ENCODE measurements around the gene HBM.

DNA sequence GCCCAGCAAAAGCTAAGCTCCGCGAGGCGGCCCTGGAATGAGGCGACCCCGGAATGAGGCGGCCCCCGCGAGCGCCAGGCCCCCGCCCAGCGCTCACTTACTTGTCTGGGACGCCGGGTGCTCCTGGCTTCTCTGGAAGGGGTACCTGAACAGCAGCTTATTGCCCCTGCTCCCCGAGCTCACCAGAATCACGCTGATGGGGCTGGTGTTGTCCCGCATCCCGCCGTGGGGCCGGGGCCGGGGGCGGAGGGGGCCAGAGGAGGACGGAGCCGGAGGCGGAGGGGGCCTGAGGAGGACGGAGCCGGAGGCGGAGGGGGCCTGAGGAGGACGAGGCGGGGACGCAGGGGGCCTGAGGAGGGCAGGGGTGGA, 27.7 kb upstream of the HBM start:
- TF ChIP-seq TAF1 (IDR thresholded peaks at IDR 0.05; ENCODE audit: borderline replicate concordance, insufficient read depth, low read length): no peak
- TF ChIP-seq, protein P1, sequence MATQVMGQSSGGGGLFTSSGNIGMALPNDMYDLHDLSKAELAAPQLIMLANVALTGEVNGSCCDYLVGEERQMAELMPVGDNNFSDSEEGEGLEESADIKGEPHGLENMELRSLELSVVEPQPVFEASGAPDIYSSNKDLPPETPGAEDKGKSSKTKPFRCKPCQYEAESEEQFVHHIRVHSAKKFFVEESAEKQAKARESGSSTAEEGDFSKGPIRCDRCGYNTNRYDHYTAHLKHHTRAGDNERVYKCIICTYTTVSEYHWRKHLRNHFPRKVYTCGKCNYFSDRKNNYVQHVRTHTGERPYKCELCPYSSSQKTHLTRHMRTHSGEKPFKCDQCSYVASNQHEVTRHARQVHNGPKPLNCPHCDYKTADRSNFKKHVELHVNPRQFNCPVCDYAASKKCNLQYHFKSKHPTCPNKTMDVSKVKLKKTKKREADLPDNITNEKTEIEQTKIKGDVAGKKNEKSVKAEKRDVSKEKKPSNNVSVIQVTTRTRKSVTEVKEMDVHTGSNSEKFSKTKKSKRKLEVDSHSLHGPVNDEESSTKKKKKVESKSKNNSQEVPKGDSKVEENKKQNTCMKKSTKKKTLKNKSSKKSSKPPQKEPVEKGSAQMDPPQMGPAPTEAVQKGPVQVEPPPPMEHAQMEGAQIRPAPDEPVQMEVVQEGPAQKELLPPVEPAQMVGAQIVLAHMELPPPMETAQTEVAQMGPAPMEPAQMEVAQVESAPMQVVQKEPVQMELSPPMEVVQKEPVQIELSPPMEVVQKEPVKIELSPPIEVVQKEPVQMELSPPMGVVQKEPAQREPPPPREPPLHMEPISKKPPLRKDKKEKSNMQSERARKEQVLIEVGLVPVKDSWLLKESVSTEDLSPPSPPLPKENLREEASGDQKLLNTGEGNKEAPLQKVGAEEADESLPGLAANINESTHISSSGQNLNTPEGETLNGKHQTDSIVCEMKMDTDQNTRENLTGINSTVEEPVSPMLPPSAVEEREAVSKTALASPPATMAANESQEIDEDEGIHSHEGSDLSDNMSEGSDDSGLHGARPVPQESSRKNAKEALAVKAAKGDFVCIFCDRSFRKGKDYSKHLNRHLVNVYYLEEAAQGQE (IDR thresholded peaks at IDR 0.05; ENCODE audit: insufficient read depth in 1 of 2, low read depth in 2 of 2, low read length in 2 of 2): no peak

Data from PFSK-1 (cell line).